Lower lobe of right lung (tissue), 2 donors: ENCODE measurements around the gene RFTN2. TPM values are rescaled to one million over a fixed set of nuclear protein-coding genes. Genes with fewer than 3 reads are reported as not detected.
"Not testable (repeated sequence)": the region's sequence is repeated elsewhere in the genome, so short reads cannot be mapped to it uniquely, and the experiment has no call there.

Source experiments
- ATAC-seq, 2 donors: fragments of 200-7000 bp; cut with Tn5 transposase; one replicate each; pipeline ENCODE4 v1.9.1; 2020 to 2022; ENCODE audit warnings: mild to moderate bottlenecking in 2 of 2, moderate library complexity in 2 of 2
- DNase-seq: peaks from one replicate; pipeline ENCODE4 v3.0.0-alpha.2; 2020
- H3K27ac ChIP-seq: fragments of 200-600 bp; one replicate; pipeline ENCODE4 v1.8.0; 2022
- H3K27me3 ChIP-seq: fragments of 200-600 bp; one replicate; pipeline ENCODE4 v1.8.0; 2022; ENCODE audit warnings: low read depth
- H3K36me3 ChIP-seq: fragments of 200-600 bp; one replicate; pipeline ENCODE4 v1.8.0; 2022; ENCODE audit warnings: mild to moderate bottlenecking
- H3K4me1 ChIP-seq: fragments of 200-600 bp; one replicate; pipeline ENCODE4 v1.8.0; 2022
- H3K4me3 ChIP-seq: fragments of 200-600 bp; one replicate; pipeline ENCODE4 v1.8.0; 2022; ENCODE audit warnings: mild to moderate bottlenecking
- H3K9me3 ChIP-seq: fragments of 200-600 bp; one replicate; pipeline ENCODE4 v1.8.0; 2022
- intact Hi-C: fragments of 100-400 bp; cut with DNase I; formaldehyde crosslinking; loops from one replicate; pipeline ENCODE4 v1.11.0; 2022
- long read RNA-seq: library from polyadenylated mRNA; unstranded; transcript quantifications from one replicate; pipeline ENCODE4 v2.0.0, GENCODE V29; 2021
- total RNA-seq: library from RNA; stranded (reverse); fragmentation: NEBNext Ultra II Directional; extraction: Animal tissue kit (Norgen Biotek cat#: 25700); gene quantifications from one replicate; pipeline ENCODE4 v1.2.1, GENCODE V29; 2021
- TF ChIP-seq, protein P1 (sequence below): fragments of 200-600 bp; IDR thresholded peaks from one replicate; pipeline ENCODE4 v1.8.0; 2022; ENCODE audit warnings: antibody characterized with exemption, mild to moderate bottlenecking
- donor health status: DM: no; HTN: yes; CAD: no; lungs with severe emphysema.

The RFTN2 gene, protein sequence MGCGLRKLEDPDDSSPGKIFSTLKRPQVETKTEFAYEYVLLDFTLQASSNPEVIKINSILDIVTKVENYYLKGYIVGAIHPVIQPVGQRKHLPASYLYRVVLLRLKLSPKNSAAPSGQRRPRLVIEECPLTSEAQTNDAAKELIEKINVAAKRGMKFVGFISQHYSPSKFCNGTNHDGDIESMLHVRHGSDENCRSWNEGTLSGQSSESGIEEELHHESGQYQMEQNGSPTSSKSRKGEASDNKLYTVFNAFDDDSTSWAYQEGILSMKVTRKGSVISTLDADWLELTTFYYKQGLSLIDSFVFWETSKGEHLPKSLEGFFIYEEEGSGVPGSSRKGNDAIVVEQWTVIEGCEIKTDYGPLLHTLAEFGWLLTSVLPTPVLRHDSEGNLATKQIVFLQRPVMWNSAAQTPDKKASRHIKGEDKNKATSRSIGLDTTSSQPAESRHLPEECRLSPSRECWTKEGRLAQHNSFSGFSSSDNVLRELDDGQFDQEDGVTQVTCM
- 4.3 TPM for total RNA-seq
- long read RNA-seq, full-length matches to known transcripts = 3 of 5 reads
- long read RNA-seq, partial matches to known transcripts = 2 of 5 reads
- long read RNA-seq, other reads (novel, unspliced or antisense) = 0 of 5 reads

DNA sequence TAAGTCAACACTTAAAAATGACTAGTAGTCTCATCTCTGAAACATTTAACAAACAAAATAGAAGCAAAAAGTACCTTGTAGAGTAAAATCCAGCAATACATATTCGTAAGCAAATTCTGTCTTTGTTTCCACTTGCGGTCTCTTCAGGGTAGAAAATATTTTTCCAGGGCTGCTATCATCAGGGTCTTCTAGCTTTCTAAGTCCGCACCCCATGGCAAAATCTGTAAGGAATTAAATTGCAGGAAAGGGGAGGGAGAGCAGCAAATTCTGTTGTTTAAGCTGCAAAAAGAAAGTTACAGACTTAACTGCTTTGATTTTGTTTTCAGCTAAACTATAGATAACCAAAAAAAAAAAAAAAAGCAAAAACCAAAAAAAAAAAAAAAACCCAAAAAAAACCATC is at the start of gene RFTN2:
Gene RFTN2, minus strand, starts transcription at position 342 of the 400 bp plus-strand sequence. Its CDS starts 129 bp downstream, at position 213.
- TF ChIP-seq, protein P1, sequence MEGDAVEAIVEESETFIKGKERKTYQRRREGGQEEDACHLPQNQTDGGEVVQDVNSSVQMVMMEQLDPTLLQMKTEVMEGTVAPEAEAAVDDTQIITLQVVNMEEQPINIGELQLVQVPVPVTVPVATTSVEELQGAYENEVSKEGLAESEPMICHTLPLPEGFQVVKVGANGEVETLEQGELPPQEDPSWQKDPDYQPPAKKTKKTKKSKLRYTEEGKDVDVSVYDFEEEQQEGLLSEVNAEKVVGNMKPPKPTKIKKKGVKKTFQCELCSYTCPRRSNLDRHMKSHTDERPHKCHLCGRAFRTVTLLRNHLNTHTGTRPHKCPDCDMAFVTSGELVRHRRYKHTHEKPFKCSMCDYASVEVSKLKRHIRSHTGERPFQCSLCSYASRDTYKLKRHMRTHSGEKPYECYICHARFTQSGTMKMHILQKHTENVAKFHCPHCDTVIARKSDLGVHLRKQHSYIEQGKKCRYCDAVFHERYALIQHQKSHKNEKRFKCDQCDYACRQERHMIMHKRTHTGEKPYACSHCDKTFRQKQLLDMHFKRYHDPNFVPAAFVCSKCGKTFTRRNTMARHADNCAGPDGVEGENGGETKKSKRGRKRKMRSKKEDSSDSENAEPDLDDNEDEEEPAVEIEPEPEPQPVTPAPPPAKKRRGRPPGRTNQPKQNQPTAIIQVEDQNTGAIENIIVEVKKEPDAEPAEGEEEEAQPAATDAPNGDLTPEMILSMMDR = no peak
- Histone ChIP-seq H3K4me1 (peaks cover 6% of the 10 kb centered on the region), H3K27ac (peak within 1 kb of the TSS; percentile 49), H3K27me3 (no peaks in the 10 kb centered on the region), H3K9me3 (no peaks in the 10 kb centered on the region), H3K36me3 (no peaks in the 10 kb centered on the region), H3K4me3 (peak within 1 kb of the TSS; percentile 43)
- no peak for DNase-seq
- intact Hi-C loops = no loop called here
- no peak for ATAC-seq

DNA sequence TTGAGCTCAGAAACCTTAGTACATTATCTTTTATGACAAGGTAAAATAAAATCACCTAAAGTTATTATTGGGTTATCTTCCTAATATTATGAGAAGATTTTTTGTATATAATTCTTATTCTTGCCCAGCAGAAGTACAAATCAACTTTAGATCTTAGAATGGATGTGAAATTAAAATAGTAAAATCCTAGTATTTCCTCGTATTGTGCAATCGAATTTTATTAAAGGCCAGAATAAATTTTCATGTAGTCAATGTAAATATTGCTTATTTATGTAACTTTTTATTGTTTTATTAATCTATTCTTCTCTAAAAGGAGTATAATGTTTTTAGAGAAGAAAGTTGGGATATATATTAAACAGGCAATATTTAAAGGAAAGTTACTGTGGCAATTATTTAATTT is 42.5 kb upstream of the RFTN2 start:
- intact Hi-C loops = no loop called here
- Histone ChIP-seq H3K9me3 (no peaks in the 10 kb centered on the region), H3K4me1 (no peaks in the 10 kb centered on the region), H3K4me3 (no peak overlapping the region), H3K36me3 (no peaks in the 10 kb centered on the region), H3K27ac (no peak overlapping the region), H3K27me3 (no peaks in the 10 kb centered on the region)
- TF ChIP-seq, protein P1 = no peak
- DNase-seq (no peak), ATAC-seq (no peak)

DNA sequence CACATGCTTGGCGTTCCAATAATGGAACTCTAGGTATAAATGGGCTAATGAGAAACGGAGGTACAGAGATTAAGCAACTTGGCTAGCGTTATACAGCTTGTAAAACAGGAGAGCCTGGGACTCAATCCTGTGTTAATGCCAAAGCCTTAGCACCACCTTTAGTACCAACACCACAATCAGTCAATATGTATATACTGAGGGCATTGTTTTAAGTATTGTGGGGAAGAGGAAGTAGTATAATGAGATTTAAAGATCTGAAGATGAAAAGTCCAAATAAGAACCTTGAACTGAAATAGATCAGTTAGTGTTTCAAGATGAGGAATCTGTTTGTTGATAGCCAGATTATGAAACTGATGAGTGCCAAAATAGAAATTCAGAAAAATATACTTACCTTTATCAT is 37.9 kb upstream of the RFTN2 start:
- H3K27ac ChIP-seq = no peak overlapping the region
- ATAC-seq = no peak
- intact Hi-C loops = no loop called here
- H3K4me3 ChIP-seq = no peak overlapping the region
- H3K4me1 ChIP-seq = peaks cover 8% of the 10 kb centered on the region
- DNase-seq = no peak
- TF ChIP-seq, protein P1 = no peak
- no peaks in the 10 kb centered on the region for H3K36me3 ChIP-seq
- no peaks in the 10 kb centered on the region for H3K9me3 ChIP-seq
- no peaks in the 10 kb centered on the region for H3K27me3 ChIP-seq

DNA sequence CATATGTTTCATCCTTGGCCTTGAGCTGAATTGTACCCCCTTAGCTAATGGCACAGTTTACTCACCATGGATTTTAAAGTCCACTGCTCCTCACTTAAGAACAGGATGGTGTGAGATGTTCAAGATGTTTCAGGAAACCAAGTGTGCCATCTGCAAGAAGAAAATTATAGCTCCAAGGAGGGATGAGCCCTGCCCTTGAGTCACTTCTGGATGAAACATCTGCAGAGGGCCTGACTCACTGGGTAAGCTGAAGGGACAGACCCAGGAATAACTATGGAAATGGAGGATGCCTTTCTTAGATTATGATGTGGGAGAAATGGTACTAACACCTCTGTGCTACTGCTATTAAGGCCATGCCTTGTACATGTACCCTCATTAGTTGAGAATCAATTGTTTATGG is 36.2 kb upstream of the RFTN2 start:
- Histone ChIP-seq H3K9me3 (no peaks in the 10 kb centered on the region), H3K4me3 (no peak overlapping the region), H3K4me1 (peaks cover 25% of the 10 kb centered on the region), H3K27me3 (no peaks in the 10 kb centered on the region), H3K27ac (no peak overlapping the region), H3K36me3 (no peaks in the 10 kb centered on the region)
- intact Hi-C loops = no loop called here
- TF ChIP-seq, protein P1 = no peak
- ATAC-seq (no peak), DNase-seq (no peak)

DNA sequence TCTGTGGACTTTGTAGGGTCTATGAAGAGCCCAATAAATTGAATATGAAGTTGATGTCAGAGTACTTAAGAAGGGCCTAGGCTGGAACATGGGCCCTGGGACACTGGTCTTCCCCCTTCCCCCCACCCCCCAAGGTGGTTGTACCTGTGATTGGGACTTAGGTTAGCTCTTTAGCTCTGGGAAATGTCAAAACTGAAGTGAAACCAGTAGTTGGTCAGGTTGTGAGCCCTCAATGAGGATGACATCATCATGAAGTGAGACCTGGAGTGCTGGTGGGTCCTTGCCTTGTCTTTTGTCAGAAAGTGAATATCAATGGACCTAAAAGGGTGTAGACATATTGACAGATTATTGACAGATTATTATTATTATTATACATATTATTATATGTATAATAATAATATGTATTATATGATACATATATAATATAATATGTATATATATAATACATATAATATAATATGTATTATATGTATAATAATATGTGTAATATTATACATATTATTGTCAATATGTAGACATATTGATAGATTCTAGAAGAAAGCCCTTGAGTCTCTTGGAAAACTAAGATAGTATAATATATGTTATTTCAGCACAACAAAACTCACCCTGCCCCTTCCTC is 35.1 kb upstream of the RFTN2 start:
- Histone ChIP-seq H3K4me1 (peaks cover 34% of the 10 kb centered on the region), H3K27me3 (no peaks in the 10 kb centered on the region), H3K27ac (no peak overlapping the region), H3K36me3 (no peaks in the 10 kb centered on the region), H3K9me3 (no peaks in the 10 kb centered on the region), H3K4me3 (no peak overlapping the region)
- ATAC-seq = no peak
- intact Hi-C loops = no loop called here
- TF ChIP-seq, protein P1 = no peak
- DNase-seq = no peak

DNA sequence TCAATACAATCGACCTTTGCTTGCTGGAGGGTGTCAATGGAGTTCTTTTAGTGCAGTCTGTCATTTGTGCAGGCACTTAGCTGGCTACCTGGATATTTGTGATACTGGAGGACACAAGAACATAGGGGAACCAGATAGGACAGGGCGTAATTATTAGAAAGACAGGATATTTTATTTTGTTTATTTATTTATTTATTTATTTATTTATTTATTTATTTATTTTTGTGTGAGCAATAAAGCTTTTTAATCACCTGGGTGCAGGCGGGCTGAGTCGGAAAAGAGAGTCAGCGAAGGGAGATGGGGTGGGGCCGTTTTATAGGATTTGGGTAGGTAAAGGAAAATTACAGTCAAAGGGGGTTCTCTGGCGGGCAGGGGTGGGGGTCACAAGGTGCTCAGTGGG is 33.8 kb upstream of the RFTN2 start:
- H3K36me3 ChIP-seq, DNase-seq, ATAC-seq, H3K27me3 ChIP-seq, H3K9me3 ChIP-seq, intact Hi-C loops, H3K27ac ChIP-seq, H3K4me3 ChIP-seq: not testable (repeated sequence)
- peaks cover 34% of the 10 kb centered on the region for H3K4me1 ChIP-seq
